GM10248 (cell line): ENCODE measurements around the gene STAG1.

Experiments used
- CTCF ChIA-PET: fragments of 300-600 bp; sonication (Branson Sonifier 250); formaldehyde crosslinking; extraction: SDS; loops from one replicate; lab custom pipeline; 2021; ENCODE audit warnings: antibody characterized with exemption; lab: Yijun Ruan, JAX
- POLR2A ChIA-PET: fragments of 350-650 bp; sonication (Branson Sonifier 250); formaldehyde crosslinking; extraction: SDS; loops from one replicate; lab custom pipeline; 2020; ENCODE audit warnings: antibody characterized with exemption; lab: Yijun Ruan, JAX
- DNase-seq: peaks from one replicate; pipeline ENCODE4 v3.0.0; 2012; ENCODE audit errors: extremely low spot score
- CTCF ChIP-seq: IDR thresholded peaks from 2 replicates; pipeline ENCODE4 v1.5.1; 2012; ENCODE audit warnings: mild to moderate bottlenecking, low read depth; ENCODE audit errors: extremely low read depth, missing control alignments, control extremely low read depth

STAG1 gene

GRCh38 chr3:136473716-136474326, 278.4 kb downstream of the STAG1 start:
- no peak for DNase-seq
- ChIA-PET POLR2A (interaction anchor here (0.6 kb wide), 1 partner anchor 36 kb away, joined by 4 read pairs; no protein-coding TSS in a partner anchor), CTCF (interaction anchor here (0.9 to 1.8 kb wide), 4 partner anchors 12 to 279 kb away, joined by 3 to 6 read pairs (median 4); partner anchors contain the start of gene STAG1)
- no peak for TF ChIP-seq CTCF

- ChIA-PET CTCF (interaction anchor here (1.1 to 1.4 kb wide), 2 partner anchors 28 to 50 kb away, joined by 3 read pairs; no protein-coding TSS in a partner anchor), POLR2A (no interaction called here)
- TF ChIP-seq CTCF, result no peak
- no peak for DNase-seq
Measured at GRCh38 chr3:136465296-136465695, 286.9 kb downstream of the STAG1 start.

GRCh38 chr3:136464502-136464901, 287.7 kb downstream of the STAG1 start:
- ChIA-PET CTCF (interaction anchor here (1.1 kb wide), 1 partner anchor 49 kb away, joined by 3 read pairs; no protein-coding TSS in a partner anchor), POLR2A (no interaction called here)
- no peak for TF ChIP-seq CTCF
- no peak for DNase-seq

- POLR2A ChIA-PET, result no interaction called here
Measured at GRCh38 chr3:136463170-136463569, 289.0 kb downstream of the STAG1 start.

GRCh38 chr3:136457793-136458192, 294.4 kb downstream of the STAG1 start:
- POLR2A ChIA-PET, result no interaction called here
- CTCF ChIA-PET, result no interaction called here

More at GRCh38 chr3:136463170-136463569, 289.0 kb downstream of the STAG1 start:
- no peak for DNase-seq
- no peak for TF ChIP-seq CTCF
- CTCF ChIA-PET, result interaction anchor here (1.6 kb wide), 1 partner anchor 71 kb away, joined by 4 read pairs; no protein-coding TSS in a partner anchor

GRCh38 chr3:136456196-136456595, 296.0 kb downstream of the STAG1 start:
- DNase-seq, result no peak
- ChIA-PET CTCF (interaction anchor here (0.9 kb wide), 1 partner anchor 30 kb away, joined by 3 read pairs; no protein-coding TSS in a partner anchor), POLR2A (no interaction called here)
- TF ChIP-seq CTCF, result no peak

More at GRCh38 chr3:136457793-136458192, 294.4 kb downstream of the STAG1 start:
- DNase-seq, result no peak
- no peak for TF ChIP-seq CTCF
